ENCODE data around the gene MFSD11.

- TF ChIP-seq CTCF (IDR thresholded peaks at IDR 0.05; ENCODE audit: low read depth, low read length, poor library complexity, severe bottlenecking) = no peak
- TF ChIP-seq EZH2phosphoT487 (IDR thresholded peaks at IDR 0.05; ENCODE audit: borderline replicate concordance, low read length) = no peak
Observed at GRCh38 chr17:76722279-76722678, 15.6 kb upstream of the MFSD11 start.
